Activated CD4-positive, alpha-beta T cell treated with anti-CD3 and anti-CD28 coated beads, Interleukin-2, Interleukin-4, amounts not matched to agents 100 ng/mL and 50 ng/mL, durations not matched to agents 16 hours and 8 hours (primary cell): Measurements from ENCODE around the gene P2RY2.

Experiments
- DNase-seq: peaks from one replicate; pipeline ENCODE4 v3.0.0-alpha.2; 2020; ENCODE audit warnings: low spot score

Gene P2RY2

GRCh38 chr11:73205661-73206343, 12.3 kb upstream of the P2RY2 start:
- DNase-seq = no peak

GRCh38 chr11:73206801-73207200, 11.3 kb upstream of the P2RY2 start:
- no peak for DNase-seq

GRCh38 chr11:73209892-73210291, 8.2 kb upstream of the P2RY2 start:
- no peak for DNase-seq

GRCh38 chr11:73210916-73211667, 7.0 kb upstream of the P2RY2 start:
- no peak for DNase-seq

- DNase-seq = no peak
These were observed 4.6 kb upstream of the P2RY2 start for GRCh38 chr11:73213196-73214143.

- no peak for DNase-seq
These were observed 2.6 kb upstream of the P2RY2 start for GRCh38 chr11:73215191-73216134.

GRCh38 chr11:73216465-73216864, 1.6 kb upstream of the P2RY2 start:
- no peak for DNase-seq

- DNase-seq = no peak
These were observed 811 bp upstream of the P2RY2 start for GRCh38 chr11:73217131-73217809.

- DNase-seq = no peak
These were observed 323 bp upstream of the P2RY2 start for GRCh38 chr11:73217810-73218105.

GRCh38 chr11:73218830-73219215, 742 bp downstream of the P2RY2 start:
- no peak for DNase-seq

GRCh38 chr11:73219396-73220285, 1.6 kb downstream of the P2RY2 start:
- no peak for DNase-seq

GRCh38 chr11:73221451-73221850, 3.4 kb downstream of the P2RY2 start:
- DNase-seq = no peak

GRCh38 chr11:73221996-73222395, 3.9 kb downstream of the P2RY2 start:
- DNase-seq = no peak

- DNase-seq = no peak
These were observed 6.1 kb downstream of the P2RY2 start for GRCh38 chr11:73223998-73224730.

GRCh38 chr11:73225001-73225686, 7.1 kb downstream of the P2RY2 start:
- no peak for DNase-seq

GRCh38 chr11:73225851-73226250, 7.8 kb downstream of the P2RY2 start:
- DNase-seq = no peak

- DNase-seq = no peak
These were observed 8.4 kb downstream of the P2RY2 start for GRCh38 chr11:73226297-73227006.

GRCh38 chr11:73227571-73228211, 9.6 kb downstream of the P2RY2 start:
- no peak for DNase-seq
